ENCODE data around the gene SH3RF2.

Gene SH3RF2

GRCh38 chr5:145984072-145984471 is 47.7 kb downstream of the SH3RF2 start:
- TF ChIP-seq TAF1 (IDR thresholded peaks at IDR 0.05; ENCODE audit: borderline replicate concordance, insufficient read depth, low read length) (no peak), REST (IDR thresholded peaks at IDR 0.05; ENCODE audit: insufficient read depth in 1 of 2, low read depth in 2 of 2, low read length in 2 of 2) (no peak), SIN3A (IDR thresholded peaks at IDR 0.05; ENCODE audit: borderline replicate concordance, insufficient read depth, low read length) (no peak), FOXP2 (optimal IDR thresholded peaks at IDR 0.05; ENCODE audit: borderline replicate concordance, extremely low read depth, extremely low read length, insufficient read depth) (no peak), POLR2AphosphoS5 (IDR thresholded peaks at IDR 0.05; ENCODE audit: low read depth, low read length) (no peak)

GRCh38 chr5:145987856-145988255 is 51.5 kb downstream of the SH3RF2 start:
- TF ChIP-seq SIN3A (IDR thresholded peaks at IDR 0.05; ENCODE audit: borderline replicate concordance, insufficient read depth, low read length) = no peak
- TF ChIP-seq FOXP2 (optimal IDR thresholded peaks at IDR 0.05; ENCODE audit: borderline replicate concordance, extremely low read depth, extremely low read length, insufficient read depth) = no peak
- TF ChIP-seq POLR2AphosphoS5 (IDR thresholded peaks at IDR 0.05; ENCODE audit: low read depth, low read length) = no peak
- no peak for TF ChIP-seq REST (IDR thresholded peaks at IDR 0.05; ENCODE audit: insufficient read depth in 1 of 2, low read depth in 2 of 2, low read length in 2 of 2)
- no peak for TF ChIP-seq TAF1 (IDR thresholded peaks at IDR 0.05; ENCODE audit: borderline replicate concordance, insufficient read depth, low read length)

- TF ChIP-seq SIN3A (IDR thresholded peaks at IDR 0.05; ENCODE audit: borderline replicate concordance, insufficient read depth, low read length) = no peak
- no peak for TF ChIP-seq FOXP2 (optimal IDR thresholded peaks at IDR 0.05; ENCODE audit: borderline replicate concordance, extremely low read depth, extremely low read length, insufficient read depth)
- no peak for TF ChIP-seq POLR2AphosphoS5 (IDR thresholded peaks at IDR 0.05; ENCODE audit: low read depth, low read length)
- no peak for TF ChIP-seq REST (IDR thresholded peaks at IDR 0.05; ENCODE audit: insufficient read depth in 1 of 2, low read depth in 2 of 2, low read length in 2 of 2)
- TF ChIP-seq TAF1 (IDR thresholded peaks at IDR 0.05; ENCODE audit: borderline replicate concordance, insufficient read depth, low read length) = no peak
Measured at GRCh38 chr5:145988993-145989392, 52.6 kb downstream of the SH3RF2 start.

- TF ChIP-seq FOXP2 (optimal IDR thresholded peaks at IDR 0.05; ENCODE audit: borderline replicate concordance, extremely low read depth, extremely low read length, insufficient read depth) = no peak
- TF ChIP-seq TAF1 (IDR thresholded peaks at IDR 0.05; ENCODE audit: borderline replicate concordance, insufficient read depth, low read length) = no peak
- no peak for TF ChIP-seq SIN3A (IDR thresholded peaks at IDR 0.05; ENCODE audit: borderline replicate concordance, insufficient read depth, low read length)
- TF ChIP-seq REST (IDR thresholded peaks at IDR 0.05; ENCODE audit: insufficient read depth in 1 of 2, low read depth in 2 of 2, low read length in 2 of 2) = no peak
- no peak for TF ChIP-seq POLR2AphosphoS5 (IDR thresholded peaks at IDR 0.05; ENCODE audit: low read depth, low read length)
Measured at GRCh38 chr5:145989428-145989827, 53.0 kb downstream of the SH3RF2 start.

GRCh38 chr5:145990170-145990569 is 53.8 kb downstream of the SH3RF2 start:
- TF ChIP-seq FOXP2 (optimal IDR thresholded peaks at IDR 0.05; ENCODE audit: borderline replicate concordance, extremely low read depth, extremely low read length, insufficient read depth) = no peak
- TF ChIP-seq TAF1 (IDR thresholded peaks at IDR 0.05; ENCODE audit: borderline replicate concordance, insufficient read depth, low read length) = no peak
- no peak for TF ChIP-seq POLR2AphosphoS5 (IDR thresholded peaks at IDR 0.05; ENCODE audit: low read depth, low read length)
- TF ChIP-seq SIN3A (IDR thresholded peaks at IDR 0.05; ENCODE audit: borderline replicate concordance, insufficient read depth, low read length) = no peak
- no peak for TF ChIP-seq REST (IDR thresholded peaks at IDR 0.05; ENCODE audit: insufficient read depth in 1 of 2, low read depth in 2 of 2, low read length in 2 of 2)
